Osteoblast (primary cell): ENCODE data around the gene MORN4. TPM values are rescaled to one million over a fixed set of nuclear protein-coding genes. Genes with fewer than 3 reads are reported as not detected.

Experiments used
- DNase-seq: peaks from one replicate; pipeline ENCODE4 v3.0.0; 2011; ENCODE audit warnings: low spot score, mixed read lengths; ENCODE audit not compliant: insufficient read length; ENCODE audit errors: missing footprints
- H2AFZ ChIP-seq: 2 replicates; pipeline ENCODE4 v1.6.0; 2011; ENCODE audit warnings: mild to moderate bottlenecking, low read length
- H3K27ac ChIP-seq: 2 replicates; pipeline ENCODE4 v1.5.1; 2011; ENCODE audit warnings: mild to moderate bottlenecking, low read depth, low read length, moderate library complexity
- H3K27me3 ChIP-seq: 2 replicates; pipeline ENCODE4 v1.6.0; 2012; ENCODE audit warnings: mild to moderate bottlenecking, control low read depth, inconsistent platforms, low read length, moderate library complexity; ENCODE audit not compliant: insufficient read depth
- H3K36me3 ChIP-seq: 2 replicates; pipeline ENCODE4 v1.5.1; 2011; ENCODE audit warnings: mild to moderate bottlenecking, low read length, control low read depth, moderate library complexity; ENCODE audit not compliant: insufficient read depth
- H3K4me1 ChIP-seq: 2 replicates; pipeline ENCODE4 v1.5.1; 2011; ENCODE audit warnings: mild to moderate bottlenecking, low read length, control low read depth, moderate library complexity; ENCODE audit not compliant: insufficient read depth
- H3K4me2 ChIP-seq: 2 replicates; pipeline ENCODE4 v1.6.0; 2011; ENCODE audit warnings: mild to moderate bottlenecking, low read length; ENCODE audit not compliant: insufficient read depth
- H3K4me3 ChIP-seq: fragments of 200-600 bp; sonication (generic); 3 replicates; pipeline ENCODE4 v1.5.1; 2012; ENCODE audit warnings: mild to moderate bottlenecking, low read length, inconsistent platforms; ENCODE audit not compliant: insufficient read depth
- H3K79me2 ChIP-seq: 2 replicates; pipeline ENCODE4 v1.6.0; 2012; ENCODE audit warnings: mild to moderate bottlenecking, low read length, control low read depth, inconsistent platforms; ENCODE audit not compliant: insufficient read depth
- H3K9me3 ChIP-seq: 2 replicates; pipeline ENCODE4 v1.5.1; 2011; ENCODE audit warnings: low read depth, low read length, control low read depth
- H4K20me1 ChIP-seq: 2 replicates; pipeline ENCODE4 v1.6.0; 2012; ENCODE audit warnings: mild to moderate bottlenecking, low read length, control low read depth; ENCODE audit not compliant: insufficient read depth
- CTCF ChIP-seq: IDR thresholded peaks from 2 replicates; pipeline ENCODE4 v1.5.1; 2011; ENCODE audit warnings: mild to moderate bottlenecking, low read depth, low read length, moderate library complexity; ENCODE audit errors: extremely low read depth
- total RNA-seq: library from RNA; depleted of rRNA; stranded (reverse); fragments of >200 nt; gene quantifications from 2 replicates; pipeline ENCODE4 v1.2.3, GENCODE V29; 2012

The MORN4 gene
- total RNA-seq, 1 donor = 4.0 TPM

DNA sequence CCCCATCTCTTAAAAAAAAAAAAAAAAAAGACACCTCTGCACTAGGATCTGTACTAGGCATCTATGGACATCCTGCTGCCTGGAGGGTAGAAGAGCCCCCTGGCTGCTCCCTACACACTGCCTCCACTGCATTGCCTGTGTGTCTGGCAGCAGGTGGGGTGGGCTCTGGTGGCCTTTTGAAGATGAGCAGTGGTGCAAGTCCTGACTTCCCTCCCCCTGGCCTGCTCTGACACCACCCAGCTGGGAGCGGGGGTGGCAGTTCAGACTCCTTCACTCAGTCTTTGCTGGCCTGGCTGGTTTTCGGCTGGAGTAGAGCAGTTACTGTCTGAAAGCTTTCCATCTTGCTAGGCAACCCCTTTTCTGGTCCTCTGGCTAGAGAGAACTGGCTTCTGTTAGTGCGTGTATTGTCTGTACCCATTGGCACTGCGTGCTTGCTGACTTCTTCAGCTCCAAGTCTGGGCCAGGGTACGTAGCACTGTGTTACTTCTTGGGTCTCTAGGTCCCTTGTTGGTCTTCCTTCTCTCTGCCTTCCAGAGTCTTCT is 26.1 kb downstream of the MORN4 start:
- H3K27me3 ChIP-seq = no peaks in the 10 kb centered on the region
- no peaks in the 10 kb centered on the region for H3K79me2 ChIP-seq
- H3K36me3 ChIP-seq = no peaks in the 10 kb centered on the region
- no peak overlapping the region for H3K27ac ChIP-seq
- no peaks in the 10 kb centered on the region for H4K20me1 ChIP-seq
- no peaks in the 10 kb centered on the region for H3K9me3 ChIP-seq
- no peaks in the 10 kb centered on the region for H3K4me1 ChIP-seq
- DNase-seq = no peak
- H3K4me3 ChIP-seq = no peak overlapping the region
- H3K4me2 ChIP-seq = no peak overlapping the region
- no peak overlapping the region for H2AFZ ChIP-seq
- TF ChIP-seq CTCF = no peak

DNA sequence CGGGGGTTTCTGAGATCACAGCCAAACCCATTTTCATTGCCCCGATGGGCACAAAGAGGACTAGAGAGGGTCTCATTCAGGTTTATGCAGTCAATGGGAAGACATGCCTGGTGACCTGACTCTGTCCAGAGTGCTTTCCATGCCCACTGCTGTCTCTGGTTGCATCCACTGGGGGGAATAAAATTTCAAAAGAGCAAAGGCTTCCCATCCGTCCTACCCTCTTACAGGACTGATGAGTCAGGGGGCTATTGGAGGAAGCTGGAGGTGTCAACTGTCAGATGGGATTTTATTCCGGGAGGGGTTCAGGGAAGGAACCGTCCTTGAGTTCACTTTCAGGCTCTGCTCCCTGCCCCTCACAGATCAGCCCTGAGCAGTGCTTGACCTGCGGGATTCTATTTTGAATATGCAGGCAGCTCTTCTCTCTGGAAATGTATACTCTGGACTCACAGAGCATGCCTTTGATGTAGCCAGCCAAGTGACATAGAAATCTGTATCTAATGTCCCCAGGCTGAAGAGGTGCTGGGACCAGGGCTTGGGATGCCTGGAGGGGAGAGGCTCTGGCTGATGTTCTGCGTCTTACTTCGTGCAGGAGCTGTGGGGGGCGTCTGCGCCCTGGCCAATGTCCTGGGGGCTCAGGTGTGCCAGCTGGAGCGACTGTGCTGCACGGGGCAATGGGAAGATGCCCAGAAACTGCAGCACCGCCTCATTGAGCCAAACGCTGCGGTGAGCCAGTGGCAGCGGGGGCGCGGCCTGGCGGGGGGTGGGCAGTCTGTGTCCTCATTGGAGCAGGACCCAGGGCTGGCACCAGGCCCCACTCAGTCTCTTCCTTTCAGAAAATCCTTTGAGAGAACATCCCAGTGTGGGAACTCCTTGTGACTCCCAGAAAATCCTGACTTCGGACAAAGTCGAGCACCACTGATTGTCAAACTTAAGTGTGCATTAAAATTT is 31.8 kb downstream of the MORN4 start:
- Histone ChIP-seq H3K9me3 (no peaks in the 10 kb centered on the region), H2AFZ (no peak overlapping the region), H3K4me2 (no peak overlapping the region), H3K4me1 (peaks cover 13% of the 10 kb centered on the region), H3K27ac (no peak overlapping the region), H3K27me3 (no peaks in the 10 kb centered on the region), H3K36me3 (no peaks in the 10 kb centered on the region), H4K20me1 (no peaks in the 10 kb centered on the region), H3K4me3 (no peak overlapping the region), H3K79me2 (no peaks in the 10 kb centered on the region)
- no peak for TF ChIP-seq CTCF
- DNase-seq = no peak

DNA sequence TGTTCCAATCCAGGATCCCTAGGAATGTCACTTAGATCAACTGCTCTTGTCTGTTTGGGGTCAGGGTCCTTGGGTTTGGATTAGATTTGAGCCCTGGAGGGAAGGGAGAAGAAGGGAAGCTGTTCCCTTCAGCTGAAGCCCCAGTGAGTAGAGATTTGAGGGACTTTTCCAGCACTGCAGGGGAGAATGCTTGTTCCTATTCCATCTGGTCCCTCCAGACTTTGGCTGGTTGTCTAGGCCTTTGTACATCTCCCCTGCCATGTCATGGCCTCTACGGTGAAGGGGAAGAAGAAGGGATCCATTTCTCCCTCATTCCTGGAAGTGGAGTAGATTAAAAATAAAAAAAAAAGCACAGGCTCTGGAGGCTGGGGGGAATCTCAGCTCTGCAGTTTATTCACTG is 32.7 kb downstream of the MORN4 start:
- Histone ChIP-seq H3K36me3 (no peaks in the 10 kb centered on the region), H3K79me2 (no peaks in the 10 kb centered on the region)

More for the DNA sequence above, 32.7 kb downstream of the MORN4 start:
- no peak overlapping the region for H2AFZ ChIP-seq
- no peaks in the 10 kb centered on the region for H3K27me3 ChIP-seq
- TF ChIP-seq CTCF = no peak
- no peak overlapping the region for H3K27ac ChIP-seq
- peaks cover 22% of the 10 kb centered on the region for H3K4me1 ChIP-seq
- no peak overlapping the region for H3K4me2 ChIP-seq
- no peaks in the 10 kb centered on the region for H3K9me3 ChIP-seq
- DNase-seq = no peak
- peaks cover 3% of the 10 kb centered on the region for H4K20me1 ChIP-seq
- H3K4me3 ChIP-seq = no peak overlapping the region
